ENCODE results near the gene CCDC170. TPM values are rescaled to one million over a fixed set of nuclear protein-coding genes. Genes with fewer than 3 reads are reported as not detected.

Gene CCDC170
- total and polyA plus RNA-seq, 4 donors = 0.37 to 0.59 (median 0.45) TPM

- WGBS = 89% methylated on average over 8 of the region's 8 CpGs
- H3K36me3 ChIP-seq (ENCODE audit: control insufficient read depth in 4 of 4, insufficient read depth in 3 of 4, low read depth in 1 of 4, low read length in 3 of 4) = no peaks in the 10 kb centered on the region
- no peak overlapping the region for H3K27ac ChIP-seq (ENCODE audit: low read depth in 1 of 2, low read length in 2 of 2)
- TF ChIP-seq FOXA1 (IDR thresholded peaks at IDR 0.05) = no peak
- TF ChIP-seq ZBTB33 (IDR thresholded peaks at IDR 0.05) = no peak
- no peak for TF ChIP-seq FOXA2 (IDR thresholded peaks at IDR 0.05)
- TF ChIP-seq TAF1 (conservative IDR thresholded peaks at IDR 0.05) = no peak
- TF ChIP-seq RXRA (IDR thresholded peaks at IDR 0.05) = no peak
- no peak for TF ChIP-seq MAX (IDR thresholded peaks at IDR 0.05)
- TF ChIP-seq YY1 (IDR thresholded peaks at IDR 0.05) = no peak
- no peak overlapping the region for H3K9ac ChIP-seq (ENCODE audit: low read depth in 1 of 2, low read length in 2 of 2)
- no peaks in the 10 kb centered on the region for H3K27me3 ChIP-seq (ENCODE audit: control insufficient read depth in 4 of 4, insufficient read depth in 4 of 4, low read length in 3 of 4)
- H3K4me3 ChIP-seq (ENCODE audit: low read depth in 1 of 3, low read length in 3 of 3) = no peak overlapping the region
- no peaks in the 10 kb centered on the region for H3K9me3 ChIP-seq (ENCODE audit: control insufficient read depth in 4 of 4, low read length in 3 of 4)
- no peak for DNase-seq (ENCODE audit: low spot score)
- H3K4me1 ChIP-seq (ENCODE audit: control insufficient read depth in 4 of 4, insufficient read depth in 4 of 4, low read length in 3 of 4) = no peaks in the 10 kb centered on the region
These were observed 82.8 kb downstream of the CCDC170 start for GRCh38 chr6:151576633-151577032.

GRCh38 chr6:151577257-151577656, 83.4 kb downstream of the CCDC170 start:
- Histone ChIP-seq H3K27me3 (ENCODE audit: control insufficient read depth in 4 of 4, insufficient read depth in 4 of 4, low read length in 3 of 4) (no peaks in the 10 kb centered on the region), H3K9me3 (ENCODE audit: control insufficient read depth in 4 of 4, low read length in 3 of 4) (no peaks in the 10 kb centered on the region), H3K4me3 (ENCODE audit: low read depth in 1 of 3, low read length in 3 of 3) (no peak overlapping the region), H3K27ac (ENCODE audit: low read depth in 1 of 2, low read length in 2 of 2) (no peak overlapping the region), H3K9ac (ENCODE audit: low read depth in 1 of 2, low read length in 2 of 2) (no peak overlapping the region), H3K4me1 (ENCODE audit: control insufficient read depth in 4 of 4, insufficient read depth in 4 of 4, low read length in 3 of 4) (no peaks in the 10 kb centered on the region), H3K36me3 (ENCODE audit: control insufficient read depth in 4 of 4, insufficient read depth in 3 of 4, low read depth in 1 of 4, low read length in 3 of 4) (no peaks in the 10 kb centered on the region)
- TF ChIP-seq RXRA (IDR thresholded peaks at IDR 0.05) (no peak), MAX (IDR thresholded peaks at IDR 0.05) (no peak), NR2F2 (IDR thresholded peaks at IDR 0.05) (no peak), TAF1 (conservative IDR thresholded peaks at IDR 0.05) (no peak), RAD21 (IDR thresholded peaks at IDR 0.05) (no peak), YY1 (IDR thresholded peaks at IDR 0.05) (no peak), GABPA (IDR thresholded peaks at IDR 0.05 in 1 of 2, conservative IDR thresholded peaks at IDR 0.05 in 1 of 2) (no peak), HNF4A (conservative IDR thresholded peaks at IDR 0.05) (no peak), EGR1 (IDR thresholded peaks at IDR 0.05; ENCODE audit: low read depth in 2 of 2) (no peak), HNF4G (IDR thresholded peaks at IDR 0.05) (no peak), ATF3 (IDR thresholded peaks at IDR 0.05) (no peak), FOXA2 (IDR thresholded peaks at IDR 0.05) (no peak), REST (IDR thresholded peaks at IDR 0.05) (no peak), FOXA1 (IDR thresholded peaks at IDR 0.05) (no peak), CTCF (IDR thresholded peaks at IDR 0.05; ENCODE audit: low read depth, low read length, missing input control) (no peak)
- no peak for DNase-seq (ENCODE audit: low spot score)
- WGBS = 77% methylated on average over 5 of the region's 5 CpGs
